ENCODE results near the gene ONECUT2.

DNA sequence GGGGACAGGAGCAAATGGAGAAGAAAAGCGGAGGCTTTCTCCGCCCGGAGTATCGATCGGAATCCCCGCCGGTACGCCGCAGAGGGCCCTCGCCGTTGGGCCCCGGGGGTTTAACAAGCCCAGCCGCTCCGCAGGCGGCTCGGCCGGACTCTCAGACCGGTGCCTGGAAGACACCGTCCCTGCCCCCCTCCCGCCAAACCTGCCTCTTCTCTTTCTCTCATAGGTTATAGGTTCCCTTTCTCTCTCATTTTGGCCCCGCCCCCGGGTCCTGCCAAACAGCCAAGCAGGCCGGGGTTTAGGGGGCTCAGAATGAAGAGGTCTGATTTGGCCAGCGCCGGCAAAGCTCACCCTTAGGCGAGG, 4.4 kb downstream of the ONECUT2 start:
- TF ChIP-seq, protein P1, sequence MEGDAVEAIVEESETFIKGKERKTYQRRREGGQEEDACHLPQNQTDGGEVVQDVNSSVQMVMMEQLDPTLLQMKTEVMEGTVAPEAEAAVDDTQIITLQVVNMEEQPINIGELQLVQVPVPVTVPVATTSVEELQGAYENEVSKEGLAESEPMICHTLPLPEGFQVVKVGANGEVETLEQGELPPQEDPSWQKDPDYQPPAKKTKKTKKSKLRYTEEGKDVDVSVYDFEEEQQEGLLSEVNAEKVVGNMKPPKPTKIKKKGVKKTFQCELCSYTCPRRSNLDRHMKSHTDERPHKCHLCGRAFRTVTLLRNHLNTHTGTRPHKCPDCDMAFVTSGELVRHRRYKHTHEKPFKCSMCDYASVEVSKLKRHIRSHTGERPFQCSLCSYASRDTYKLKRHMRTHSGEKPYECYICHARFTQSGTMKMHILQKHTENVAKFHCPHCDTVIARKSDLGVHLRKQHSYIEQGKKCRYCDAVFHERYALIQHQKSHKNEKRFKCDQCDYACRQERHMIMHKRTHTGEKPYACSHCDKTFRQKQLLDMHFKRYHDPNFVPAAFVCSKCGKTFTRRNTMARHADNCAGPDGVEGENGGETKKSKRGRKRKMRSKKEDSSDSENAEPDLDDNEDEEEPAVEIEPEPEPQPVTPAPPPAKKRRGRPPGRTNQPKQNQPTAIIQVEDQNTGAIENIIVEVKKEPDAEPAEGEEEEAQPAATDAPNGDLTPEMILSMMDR (IDR thresholded peaks at IDR 0.05; ENCODE audit: low read length), result no peak
- no peak for TF ChIP-seq EZH2 (optimal IDR thresholded peaks at IDR 0.05; ENCODE audit: low read depth, low read length)

Data from MM.1S (cell line).